Osteoblast (primary cell): Measurements from ENCODE around the gene METTL27. TPM values are rescaled to one million over a fixed set of nuclear protein-coding genes. Genes with fewer than 3 reads are reported as not detected.

ENCODE experiments used
- DNase-seq: peaks from one replicate; pipeline ENCODE4 v3.0.0; 2011; ENCODE audit warnings: low spot score, mixed read lengths; ENCODE audit not compliant: insufficient read length; ENCODE audit errors: missing footprints
- H2AFZ ChIP-seq: 2 replicates; pipeline ENCODE4 v1.6.0; 2011; ENCODE audit warnings: mild to moderate bottlenecking, low read length
- H3K27ac ChIP-seq: 2 replicates; pipeline ENCODE4 v1.5.1; 2011; ENCODE audit warnings: mild to moderate bottlenecking, low read depth, low read length, moderate library complexity
- H3K27me3 ChIP-seq: 2 replicates; pipeline ENCODE4 v1.6.0; 2012; ENCODE audit warnings: mild to moderate bottlenecking, control low read depth, inconsistent platforms, low read length, moderate library complexity; ENCODE audit not compliant: insufficient read depth
- H3K36me3 ChIP-seq: 2 replicates; pipeline ENCODE4 v1.5.1; 2011; ENCODE audit warnings: mild to moderate bottlenecking, low read length, control low read depth, moderate library complexity; ENCODE audit not compliant: insufficient read depth
- H3K4me1 ChIP-seq: 2 replicates; pipeline ENCODE4 v1.5.1; 2011; ENCODE audit warnings: mild to moderate bottlenecking, low read length, control low read depth, moderate library complexity; ENCODE audit not compliant: insufficient read depth
- H3K4me2 ChIP-seq: 2 replicates; pipeline ENCODE4 v1.6.0; 2011; ENCODE audit warnings: mild to moderate bottlenecking, low read length; ENCODE audit not compliant: insufficient read depth
- H3K4me3 ChIP-seq: fragments of 200-600 bp; sonication (generic); 3 replicates; pipeline ENCODE4 v1.5.1; 2012; ENCODE audit warnings: mild to moderate bottlenecking, low read length, inconsistent platforms; ENCODE audit not compliant: insufficient read depth
- H3K79me2 ChIP-seq: 2 replicates; pipeline ENCODE4 v1.6.0; 2012; ENCODE audit warnings: mild to moderate bottlenecking, low read length, control low read depth, inconsistent platforms; ENCODE audit not compliant: insufficient read depth
- H3K9me3 ChIP-seq: 2 replicates; pipeline ENCODE4 v1.5.1; 2011; ENCODE audit warnings: low read depth, low read length, control low read depth
- H4K20me1 ChIP-seq: 2 replicates; pipeline ENCODE4 v1.6.0; 2012; ENCODE audit warnings: mild to moderate bottlenecking, low read length, control low read depth; ENCODE audit not compliant: insufficient read depth
- total RNA-seq: library from RNA; depleted of rRNA; stranded (reverse); fragments of >200 nt; gene quantifications from 2 replicates; pipeline ENCODE4 v1.2.3, GENCODE V29; 2012
- TF ChIP-seq, protein P1 (sequence below): IDR thresholded peaks from 2 replicates; pipeline ENCODE4 v1.5.1; 2011; ENCODE audit warnings: mild to moderate bottlenecking, low read depth, low read length, moderate library complexity; ENCODE audit errors: extremely low read depth

METTL27 gene
- 8.7 and 8.8 TPM in 2 replicates for total RNA-seq

- Histone ChIP-seq H3K4me2 (peak within 1 kb of the TSS; percentile 84), H4K20me1 (no peaks in the 10 kb centered on the region), H3K79me2 (no peaks in the 10 kb centered on the region), H2AFZ (peak within 1 kb of the TSS; percentile 95), H3K36me3 (no peaks in the 10 kb centered on the region), H3K27me3 (no peaks in the 10 kb centered on the region), H3K27ac (peak within 1 kb of the TSS; percentile 66), H3K4me1 (peaks cover 15% of the 10 kb centered on the region), H3K4me3 (peak within 1 kb of the TSS; percentile 82), H3K9me3 (no peaks in the 10 kb centered on the region)
- peak; percentile 100 for DNase-seq
- TF ChIP-seq, protein P1, sequence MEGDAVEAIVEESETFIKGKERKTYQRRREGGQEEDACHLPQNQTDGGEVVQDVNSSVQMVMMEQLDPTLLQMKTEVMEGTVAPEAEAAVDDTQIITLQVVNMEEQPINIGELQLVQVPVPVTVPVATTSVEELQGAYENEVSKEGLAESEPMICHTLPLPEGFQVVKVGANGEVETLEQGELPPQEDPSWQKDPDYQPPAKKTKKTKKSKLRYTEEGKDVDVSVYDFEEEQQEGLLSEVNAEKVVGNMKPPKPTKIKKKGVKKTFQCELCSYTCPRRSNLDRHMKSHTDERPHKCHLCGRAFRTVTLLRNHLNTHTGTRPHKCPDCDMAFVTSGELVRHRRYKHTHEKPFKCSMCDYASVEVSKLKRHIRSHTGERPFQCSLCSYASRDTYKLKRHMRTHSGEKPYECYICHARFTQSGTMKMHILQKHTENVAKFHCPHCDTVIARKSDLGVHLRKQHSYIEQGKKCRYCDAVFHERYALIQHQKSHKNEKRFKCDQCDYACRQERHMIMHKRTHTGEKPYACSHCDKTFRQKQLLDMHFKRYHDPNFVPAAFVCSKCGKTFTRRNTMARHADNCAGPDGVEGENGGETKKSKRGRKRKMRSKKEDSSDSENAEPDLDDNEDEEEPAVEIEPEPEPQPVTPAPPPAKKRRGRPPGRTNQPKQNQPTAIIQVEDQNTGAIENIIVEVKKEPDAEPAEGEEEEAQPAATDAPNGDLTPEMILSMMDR, result no peak
Measured at GRCh38 chr7:73842067-73842976, at the start of gene METTL27. TSS of gene METTL27 (minus strand) at chr7:73842516. CDS start at chr7:73842140, 376 bp downstream.

DNA sequence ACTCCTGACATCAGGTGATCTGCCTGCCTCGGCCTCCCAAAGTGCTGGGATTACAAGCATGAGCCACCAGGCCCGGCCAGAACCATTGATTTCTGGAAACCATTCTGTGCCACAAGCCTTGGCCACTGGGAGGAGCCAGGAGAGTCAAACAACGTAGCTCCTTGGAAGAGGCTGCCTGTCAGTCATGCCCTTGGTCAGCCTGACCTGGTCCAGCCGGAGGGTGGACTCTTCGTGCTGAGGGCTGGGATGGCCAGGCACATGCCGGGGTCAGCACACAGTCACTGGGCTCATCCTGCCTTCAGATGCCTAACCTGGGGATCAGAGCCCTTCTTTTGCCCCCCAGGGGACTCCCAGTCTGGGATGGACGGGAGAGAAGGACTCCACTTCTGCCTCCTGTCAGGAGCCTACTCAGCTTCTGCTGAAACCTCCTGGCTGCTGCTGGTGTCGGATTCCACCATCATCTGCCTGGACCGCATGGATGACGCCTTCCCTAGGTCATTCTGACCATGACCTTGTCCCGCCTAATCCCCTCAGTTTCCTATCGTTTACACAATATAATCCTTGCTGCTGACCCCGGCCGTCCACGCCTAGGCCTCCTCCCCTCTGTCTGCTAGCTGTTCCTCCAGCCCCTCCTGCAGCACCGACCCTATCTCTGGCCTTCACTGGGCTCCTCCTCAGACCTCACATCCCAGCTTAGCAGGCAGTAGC lies 49.0 kb upstream of the METTL27 start:
- Histone ChIP-seq H3K27ac (peak overlapping the region; percentile 97), H3K9me3 (no peaks in the 10 kb centered on the region), H3K27me3 (no peaks in the 10 kb centered on the region), H3K4me1 (peaks cover 64% of the 10 kb centered on the region), H3K4me3 (no peak overlapping the region), H3K36me3 (no peaks in the 10 kb centered on the region), H3K79me2 (no peaks in the 10 kb centered on the region), H4K20me1 (no peaks in the 10 kb centered on the region), H3K4me2 (no peak overlapping the region), H2AFZ (no peak overlapping the region)
- TF ChIP-seq, protein P1, result peak; percentile 23
- peak; percentile 88 for DNase-seq

DNA sequence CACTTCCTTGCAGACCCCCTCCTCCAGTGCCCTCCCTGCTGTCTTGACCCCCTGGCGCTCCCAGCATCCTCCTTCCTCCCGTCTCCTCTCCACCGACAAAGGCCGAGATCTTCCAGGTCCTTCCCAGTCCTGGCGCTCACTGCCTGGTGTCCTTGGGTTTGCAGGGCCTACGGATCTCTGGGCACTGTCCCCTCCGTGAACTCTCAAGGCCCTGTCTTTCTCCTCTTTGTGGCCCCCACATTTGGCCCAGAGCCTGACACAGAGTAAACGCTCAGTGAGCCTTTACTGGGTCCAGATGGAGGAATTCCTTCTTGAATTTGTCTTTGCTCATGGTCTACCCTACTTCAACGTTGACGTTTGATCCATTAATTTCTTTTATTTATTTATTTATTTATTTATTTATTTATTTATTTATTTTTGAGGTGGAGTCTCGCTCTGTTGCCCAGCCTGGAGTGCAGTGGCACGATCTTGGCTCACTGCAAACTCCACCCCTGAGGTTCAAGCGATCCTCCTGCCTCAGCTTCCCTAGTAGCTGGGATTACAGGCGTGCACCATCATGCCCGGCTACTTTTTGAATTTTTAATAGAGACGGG lies 48.3 kb upstream of the METTL27 start:
- H4K20me1 ChIP-seq, result no peaks in the 10 kb centered on the region
- H3K4me2 ChIP-seq, result peak overlapping the region; percentile 62
- DNase-seq, result no peak
- TF ChIP-seq, protein P1, result no peak
- peak overlapping the region; percentile 77 for H3K27ac ChIP-seq
- H3K79me2 ChIP-seq, result no peaks in the 10 kb centered on the region
- H3K36me3 ChIP-seq, result no peaks in the 10 kb centered on the region
- H3K4me3 ChIP-seq, result no peak overlapping the region
- no peaks in the 10 kb centered on the region for H3K9me3 ChIP-seq
- peaks cover 62% of the 10 kb centered on the region for H3K4me1 ChIP-seq
- peak overlapping the region; percentile 92 for H2AFZ ChIP-seq
- no peaks in the 10 kb centered on the region for H3K27me3 ChIP-seq
